Caco-2 (cell line): ENCODE measurements around the gene TRPC4AP. TPM values are rescaled to one million over a fixed set of nuclear protein-coding genes. Genes with fewer than 3 reads are reported as not detected.

ENCODE experiments used
- BruUV-seq: library from RNA; stranded (reverse); fragments of 400-500 nt; replicated peaks from 2 replicates; lab custom pipeline; 2021; lab: Mats Ljungman, UMichigan
- CTCF ChIA-PET: fragments of 300-600 bp; sonication (Branson Sonifier 250); formaldehyde crosslinking; loops from one replicate; lab custom pipeline; 2022; ENCODE audit warnings: antibody characterized with exemption; lab: Charles Lee
- POLR2A ChIA-PET: fragments of 300-600 bp; sonication (Branson Sonifier 250); formaldehyde crosslinking; loops from one replicate; lab custom pipeline; 2022; ENCODE audit warnings: antibody characterized with exemption; lab: Charles Lee
- DNase-seq, 2 experiments: peaks; one replicate each; pipeline versions ENCODE4 v3.0.0 to v3.0.0-alpha.2; 2020 to 2022
- H3K27me3 ChIP-seq: replicated peaks from 2 replicates; pipeline ENCODE4 v1.6.0; 2011; ENCODE audit warnings: low read length; ENCODE audit not compliant: control insufficient read depth, insufficient read depth
- H3K36me3 ChIP-seq: 2 replicates; pipeline ENCODE4 v1.5.1; 2011; ENCODE audit warnings: low read length; ENCODE audit not compliant: control insufficient read depth, insufficient read depth
- H3K4me1 ChIP-seq: fragments of 250-450 bp; sonication (Bioruptor Pico); 2 replicates; pipeline ENCODE4 v1.5.1; 2020; ENCODE audit warnings: mild to moderate bottlenecking
- H3K4me3 ChIP-seq: 2 replicates; pipeline ENCODE4 v1.5.1; 2011; ENCODE audit warnings: low read depth, mild to moderate bottlenecking, control low read depth, low read length
- H3K9me3 ChIP-seq: fragments of 250-450 bp; sonication (Bioruptor Pico); 2 replicates; pipeline ENCODE4 v1.5.1; 2020; ENCODE audit warnings: mild to moderate bottlenecking, moderate library complexity
- H3K27ac Mint-ChIP-seq: one replicate; pipeline ENCODE4 v1.8.0; 2022; ENCODE audit warnings: mixed read lengths; ENCODE audit not compliant: unreplicated experiment
- H3K27me3 Mint-ChIP-seq: one replicate; pipeline ENCODE4 v1.8.0; 2022; ENCODE audit warnings: mixed read lengths; ENCODE audit not compliant: insufficient read depth, unreplicated experiment
- H3K36me3 Mint-ChIP-seq: one replicate; pipeline ENCODE4 v1.8.0; 2022; ENCODE audit warnings: mild to moderate bottlenecking, mixed read lengths; ENCODE audit not compliant: insufficient read depth, unreplicated experiment
- H3K4me1 Mint-ChIP-seq: one replicate; pipeline ENCODE4 v1.8.0; 2022; ENCODE audit warnings: low read depth, mixed read lengths; ENCODE audit not compliant: unreplicated experiment
- H3K4me3 Mint-ChIP-seq: one replicate; pipeline ENCODE4 v1.8.0; 2022; ENCODE audit warnings: mild to moderate bottlenecking, moderate library complexity, mixed read lengths; ENCODE audit not compliant: unreplicated experiment
- H3K9me3 Mint-ChIP-seq: one replicate; pipeline ENCODE4 v1.8.0; 2022; ENCODE audit warnings: mixed read lengths; ENCODE audit not compliant: unreplicated experiment
- CTCF ChIP-seq, 2 experiments: fragments of 200-600 bp in 1 of 2; IDR thresholded peaks; 1 replicate in 1 of 2; 2 replicates in 1 of 2; pipeline versions ENCODE4 v1.5.1 to v1.8.0; 2011 to 2022; ENCODE audit warnings: antibody characterized with exemption in 1 of 2, control low read depth in 1 of 2, inconsistent platforms in 1 of 2, low read depth in 1 of 2, low read length in 1 of 2, mild to moderate bottlenecking in 1 of 2, moderate library complexity in 1 of 2; ENCODE audit not compliant: insufficient read depth in 1 of 2, severe bottlenecking in 1 of 2, unreplicated experiment in 1 of 2
- intact Hi-C: fragments of 100-400 bp; cut with micrococcal nuclease; formaldehyde crosslinking; loops from one replicate; pipeline ENCODE4 v1.10.0; 2022; ENCODE audit not compliant: unreplicated experiment
- total RNA-seq: library from RNA; stranded (reverse); gene quantifications from 2 replicates; pipeline ENCODE4 v1.2.3, GENCODE V29; 2022

Gene TRPC4AP
- total RNA-seq, 1 experiment from 2014 or later = 144 TPM

DNA sequence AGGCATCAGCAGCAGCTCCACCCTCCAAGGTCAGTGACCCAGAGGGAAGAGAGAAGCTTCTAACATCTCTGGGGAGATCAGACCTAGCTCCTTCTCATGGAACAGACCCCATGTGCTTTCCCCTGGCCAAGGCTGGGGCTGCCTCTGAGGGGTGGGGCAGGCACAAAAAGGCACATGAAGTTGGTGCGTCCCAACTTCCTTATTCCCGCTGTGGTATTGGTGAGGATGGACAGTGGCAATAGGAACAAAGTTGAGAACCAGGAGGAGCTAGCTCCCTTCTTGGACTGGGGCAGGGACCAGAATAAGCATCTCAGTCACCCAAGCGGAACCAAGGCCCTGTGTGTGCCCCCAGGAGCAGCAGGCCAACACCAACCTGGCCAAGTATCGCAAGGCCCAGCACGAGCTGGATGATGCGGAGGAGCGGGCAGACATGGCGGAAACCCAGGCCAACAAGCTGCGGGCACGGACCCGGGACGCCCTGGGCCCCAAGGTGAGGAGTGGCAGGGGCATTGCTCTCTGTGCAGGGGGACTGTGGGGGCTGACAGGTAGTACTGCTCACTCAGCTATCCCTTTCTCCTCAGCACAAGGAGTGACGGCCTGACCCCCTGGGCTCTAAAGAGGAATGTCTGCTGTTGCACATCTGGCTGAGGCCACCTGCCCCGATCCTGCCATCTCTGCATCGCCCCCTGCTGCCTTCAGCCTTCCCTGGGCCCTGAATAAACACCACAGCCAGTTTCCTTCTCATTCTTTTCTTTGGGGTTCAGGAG is 90.8 kb downstream of the TRPC4AP start:
- no peaks in the 10 kb centered on the region for H3K9me3 Mint-ChIP-seq
- no peaks in the 10 kb centered on the region for H3K27me3 Mint-ChIP-seq
- no peak overlapping the region for H3K27ac Mint-ChIP-seq
- no peaks in the 10 kb centered on the region for H3K4me1 Mint-ChIP-seq
- BruUV-seq = no TSS peak
- no peaks in the 10 kb centered on the region for H3K27me3 ChIP-seq
- peaks cover 96% of the 10 kb centered on the region for H3K36me3 Mint-ChIP-seq
- intact Hi-C loops = loop anchor here (5.0 kb wide), 1 partner anchor 129 kb away; the partner anchor contains the start of gene GGT7
- DNase-seq = peak; percentile 57 to 60
- peak; percentile 36 to 44 for TF ChIP-seq CTCF (IDR thresholded peaks at IDR 0.05; ENCODE audit: insufficient read depth in 1 of 2, low read depth in 1 of 2, low read length in 1 of 2, severe bottlenecking in 1 of 2, unreplicated experiment in 1 of 2)
- no peaks in the 10 kb centered on the region for H3K9me3 ChIP-seq
- H3K4me3 ChIP-seq = no peak overlapping the region
- POLR2A ChIA-PET = interaction anchor here (1.1 kb wide), 1 partner anchor 46 kb away, joined by 3 read pairs; the partner anchor contains the start of genes GSS and MYH7B
- H3K36me3 ChIP-seq = peaks cover 28% of the 10 kb centered on the region
- CTCF ChIA-PET = interaction anchor here (0.7 to 4.3 kb wide), 3 partner anchors 95 to 129 kb away, joined by 3 to 17 read pairs (median 3); partner anchors contain the start of gene GGT7
- H3K4me1 ChIP-seq = no peaks in the 10 kb centered on the region
- no peak overlapping the region for H3K4me3 Mint-ChIP-seq

DNA sequence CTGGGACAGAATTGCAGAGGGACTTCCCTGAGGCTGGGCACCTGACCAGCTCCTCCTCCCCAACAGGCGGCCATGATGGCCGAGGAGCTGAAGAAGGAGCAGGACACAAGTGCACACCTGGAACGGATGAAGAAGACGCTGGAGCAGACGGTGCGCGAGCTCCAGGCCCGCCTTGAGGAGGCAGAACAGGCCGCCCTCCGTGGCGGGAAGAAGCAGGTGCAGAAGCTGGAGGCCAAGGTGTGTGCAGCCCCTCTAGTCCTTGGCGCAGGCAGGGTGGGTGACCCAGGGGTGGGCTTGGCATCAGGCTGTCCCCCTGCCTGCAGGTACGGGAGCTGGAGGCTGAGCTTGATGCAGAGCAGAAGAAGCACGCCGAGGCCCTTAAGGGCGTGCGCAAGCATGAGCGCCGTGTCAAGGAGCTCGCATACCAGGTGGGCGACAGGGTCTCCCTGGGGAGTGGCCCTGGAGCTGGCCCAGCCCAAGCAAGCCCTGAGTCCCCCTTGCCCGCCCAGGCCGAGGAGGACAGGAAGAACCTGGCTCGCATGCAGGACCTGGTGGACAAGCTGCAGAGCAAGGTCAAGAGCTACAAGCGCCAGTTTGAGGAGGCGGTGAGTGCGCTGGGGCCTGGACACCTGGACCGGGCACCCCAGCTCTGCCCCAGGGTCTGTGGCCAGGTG is 91.5 kb downstream of the TRPC4AP start:
- intact Hi-C loops = loop anchor here (5.0 kb wide), 1 partner anchor 129 kb away; the partner anchor contains the start of gene GGT7

More for the DNA sequence above, 91.5 kb downstream of the TRPC4AP start:
- no peaks in the 10 kb centered on the region for H3K4me1 ChIP-seq
- ChIA-PET CTCF (interaction anchor here (0.5 to 4.3 kb wide), 3 partner anchors 96 to 127 kb away, joined by 3 to 17 read pairs (median 5); no protein-coding TSS in a partner anchor), POLR2A (interaction anchor here (1.1 kb wide), 1 partner anchor 45 kb away, joined by 3 read pairs; the partner anchor contains the start of genes GSS and MYH7B)
- DNase-seq = peak; percentile 19 to 51
- H3K9me3 ChIP-seq = no peaks in the 10 kb centered on the region
- no peak for TF ChIP-seq CTCF (IDR thresholded peaks at IDR 0.05; ENCODE audit: insufficient read depth in 1 of 2, low read depth in 1 of 2, low read length in 1 of 2, severe bottlenecking in 1 of 2, unreplicated experiment in 1 of 2)
- Mint-ChIP-seq H3K27ac (peak overlapping the region; percentile 42), H3K27me3 (no peaks in the 10 kb centered on the region), H3K4me3 (no peak overlapping the region), H3K36me3 (peaks cover 95% of the 10 kb centered on the region), H3K4me1 (no peaks in the 10 kb centered on the region), H3K9me3 (no peaks in the 10 kb centered on the region)
- no peak overlapping the region for H3K4me3 ChIP-seq
- H3K36me3 ChIP-seq = peaks cover 24% of the 10 kb centered on the region
- BruUV-seq = no TSS peak
- H3K27me3 ChIP-seq = no peaks in the 10 kb centered on the region
